PC-9 (cell line): ENCODE results near the gene THBS3. TPM values are rescaled to one million over a fixed set of nuclear protein-coding genes. Genes with fewer than 3 reads are reported as not detected.
"Not testable (repeated sequence)": the region's sequence is repeated elsewhere in the genome, so short reads cannot be mapped to it uniquely, and the experiment has no call there.

Experiments
- BruUV-seq: library from RNA; stranded (reverse); fragments of 400-500 nt; replicated peaks from 2 replicates; lab custom pipeline; 2021; lab: Mats Ljungman, UMichigan
- CTCF ChIA-PET: fragments of 300-600 bp; sonication (Branson Sonifier 250); formaldehyde crosslinking; loops from one replicate; lab custom pipeline; 2022; ENCODE audit warnings: antibody characterized with exemption; lab: Charles Lee
- POLR2A ChIA-PET: fragments of 300-600 bp; sonication (Branson Sonifier 250); formaldehyde crosslinking; loops from one replicate; lab custom pipeline; 2022; ENCODE audit warnings: antibody characterized with exemption; ENCODE audit not compliant: unreplicated experiment; lab: Charles Lee
- DNase-seq, 2 experiments: peaks; one replicate each; pipeline versions ENCODE4 v3.0.0 to v3.0.0-alpha.2; 2015 to 2022; ENCODE audit warnings: mixed read lengths in 1 of 2
- H2AFZ ChIP-seq: fragments of 200-600 bp; sonication (generic); 2 replicates; pipeline ENCODE4 v1.8.1; 2017; ENCODE audit warnings: antibody characterized with exemption
- H3F3A ChIP-seq: fragments of 200-600 bp; sonication (generic); 2 replicates; pipeline ENCODE4 v1.8.1; 2017; ENCODE audit warnings: antibody characterized with exemption, mild to moderate bottlenecking, low read depth; ENCODE audit not compliant: insufficient read depth
- H3K27ac ChIP-seq: fragments of 200-600 bp; sonication (generic); 2 replicates; pipeline ENCODE4 v1.6.1; 2016; ENCODE audit warnings: mixed run types
- H3K27me3 ChIP-seq: fragments of 200-600 bp; sonication (generic); 2 replicates; pipeline ENCODE4 v1.6.1; 2016; ENCODE audit warnings: low read depth, mixed run types; ENCODE audit not compliant: insufficient read depth
- H3K36me3 ChIP-seq: fragments of 200-600 bp; sonication (generic); 2 replicates; pipeline ENCODE4 v1.6.1; 2016; ENCODE audit warnings: low read depth, mixed run types
- H3K4me1 ChIP-seq: fragments of 200-600 bp; sonication (generic); replicated peaks from 2 replicates; pipeline ENCODE4 v1.6.1; 2016; ENCODE audit warnings: mixed run types; ENCODE audit not compliant: insufficient read depth
- H3K4me2 ChIP-seq: fragments of 200-600 bp; sonication (generic); 2 replicates; pipeline ENCODE4 v1.6.1; 2017; ENCODE audit warnings: mixed run types
- H3K4me3 ChIP-seq: fragments of 200-600 bp; sonication (generic); 2 replicates; pipeline ENCODE4 v1.6.1; 2016; ENCODE audit warnings: mixed run types
- H3K79me2 ChIP-seq: fragments of 200-600 bp; sonication (generic); 2 replicates; pipeline ENCODE4 v1.6.1; 2017; ENCODE audit warnings: low read depth, mixed run types
- H3K9me2 ChIP-seq: fragments of 200-600 bp; sonication (generic); 2 replicates; pipeline ENCODE4 v1.8.1; 2017; ENCODE audit warnings: mild to moderate bottlenecking; ENCODE audit not compliant: insufficient read depth
- H3K9me3 ChIP-seq: fragments of 200-600 bp; sonication (generic); 2 replicates; pipeline ENCODE4 v1.8.1; 2016; ENCODE audit warnings: low read depth; ENCODE audit not compliant: insufficient read depth
- H4K20me1 ChIP-seq: fragments of 200-600 bp; sonication (generic); 2 replicates; pipeline ENCODE4 v1.8.1; 2017; ENCODE audit not compliant: insufficient read depth
- CTCF ChIP-seq: fragments of 200-600 bp; sonication (generic); conservative IDR thresholded peaks from 2 replicates; pipeline ENCODE4 v1.6.1; 2017; ENCODE audit warnings: mixed run types, antibody characterized with exemption, mild to moderate bottlenecking, moderate library complexity
- EZH2 ChIP-seq: fragments of 200-600 bp; sonication (generic); IDR thresholded peaks from 2 replicates; pipeline ENCODE4 v1.8.0; 2017; ENCODE audit warnings: antibody characterized with exemption, low read depth
- intact Hi-C: fragments of 100-400 bp; cut with micrococcal nuclease; formaldehyde crosslinking; loops from one replicate; pipeline ENCODE4 v1.10.0; 2022; ENCODE audit not compliant: unreplicated experiment
- total RNA-seq: library from RNA; stranded (reverse); gene quantifications from 2 replicates; pipeline ENCODE4 v1.2.3, GENCODE V29; 2021

Gene THBS3
- total RNA-seq, 1 experiment from 2014 or later, result 45.4 TPM

- TF ChIP-seq CTCF (no peak; the same call in 1 of the 2 replicates), EZH2 (no peak)
- POLR2A ChIA-PET, result interaction anchor here (0.6 to 0.9 kb wide), 3 partner anchors 18 to 23 kb away, joined by 4 to 7 read pairs (median 5); partner anchors contain the start of gene THBS3
- intact Hi-C loops, result loop anchor here (5.0 kb wide), 1 partner anchor 35 kb away; no protein-coding TSS in a partner anchor
- H2AFZ ChIP-seq, result peak overlapping the region; percentile 86
- H3K9me2 ChIP-seq, result no peaks in the 10 kb centered on the region
- BruUV-seq, result TSS peak; percentile 84
- H3F3A ChIP-seq, result peaks cover 40% of the 10 kb centered on the region
- DNase-seq, result peak; percentile 93 to 97
- no peaks in the 10 kb centered on the region for H3K36me3 ChIP-seq
- H3K4me3 ChIP-seq, result peak overlapping the region; percentile 81
- no peaks in the 10 kb centered on the region for H4K20me1 ChIP-seq
- no peaks in the 10 kb centered on the region for H3K27me3 ChIP-seq
- H3K27ac ChIP-seq, result peak overlapping the region; percentile 98
- peak overlapping the region; percentile 90 for H3K4me2 ChIP-seq
- peaks cover 41% of the 10 kb centered on the region for H3K4me1 ChIP-seq
- CTCF ChIA-PET, result interaction anchor here (0.6 to 1.2 kb wide), 4 partner anchors 19 to 498 kb away, joined by 3 to 5 read pairs (median 4); partner anchors contain the start of genes MTX1 and THBS3
- H3K79me2 ChIP-seq, result peaks cover 24% of the 10 kb centered on the region
- H3K9me3 ChIP-seq, result no peaks in the 10 kb centered on the region
Measured at GRCh38 chr1:155227261-155228095, 19.8 kb upstream of the THBS3 start.

GRCh38 chr1:155226910-155227260 is 19.2 kb upstream of the THBS3 start:
- H3K4me3 ChIP-seq, result peak overlapping the region; percentile 81
- no peaks in the 10 kb centered on the region for H3K36me3 ChIP-seq
- CTCF ChIA-PET, result interaction anchor here (0.9 to 1.2 kb wide), 3 partner anchors 19 to 59 kb away, joined by 3 to 5 read pairs (median 3); partner anchors contain the start of genes MTX1 and THBS3
- H3K9me3 ChIP-seq, result no peaks in the 10 kb centered on the region
- peak in 1 of 2 experiments; percentile 46 for DNase-seq
- peaks cover 40% of the 10 kb centered on the region for H3F3A ChIP-seq
- H4K20me1 ChIP-seq, result no peaks in the 10 kb centered on the region
- intact Hi-C loops, result loop anchor here (1.0 to 5.0 kb wide), 3 partner anchors 20 to 51 kb away; partner anchors contain the start of gene THBS3
- H2AFZ ChIP-seq, result peak overlapping the region; percentile 86
- H3K4me1 ChIP-seq, result peaks cover 41% of the 10 kb centered on the region
- peak overlapping the region; percentile 90 for H3K4me2 ChIP-seq
- H3K27ac ChIP-seq, result peak overlapping the region; percentile 98
- H3K79me2 ChIP-seq, result peaks cover 24% of the 10 kb centered on the region
- H3K9me2 ChIP-seq, result no peaks in the 10 kb centered on the region
- TSS peak; percentile 77 for BruUV-seq
- TF ChIP-seq EZH2 (no peak), CTCF (peak; percentile 62)
- POLR2A ChIA-PET, result interaction anchor here (0.7 to 0.9 kb wide), 2 partner anchors 19 to 24 kb away, joined by 4 to 5 read pairs; partner anchors contain the start of gene THBS3
- H3K27me3 ChIP-seq, result no peaks in the 10 kb centered on the region

- Histone ChIP-seq H3K27me3 (no peaks in the 10 kb centered on the region), H3K4me3 (peak overlapping the region; percentile 81), H3F3A (peaks cover 42% of the 10 kb centered on the region), H3K79me2 (peaks cover 24% of the 10 kb centered on the region), H3K9me2 (no peaks in the 10 kb centered on the region), H4K20me1 (no peaks in the 10 kb centered on the region), H2AFZ (peak overlapping the region; percentile 86), H3K4me1 (peaks cover 43% of the 10 kb centered on the region), H3K27ac (peak overlapping the region; percentile 98), H3K9me3 (no peaks in the 10 kb centered on the region), H3K4me2 (peak overlapping the region; percentile 90), H3K36me3 (no peaks in the 10 kb centered on the region)
- intact Hi-C loops, result loop anchor here (1.0 to 5.0 kb wide), 3 partner anchors 19 to 50 kb away; partner anchors contain the start of gene THBS3
- CTCF ChIA-PET, result interaction anchor here (0.6 to 1.2 kb wide), 4 partner anchors 18 to 81 kb away, joined by 3 to 5 read pairs (median 3); partner anchors contain the start of genes MTX1 and THBS3
- peak; percentile 76 to 79 for DNase-seq
- BruUV-seq, result no TSS peak
- POLR2A ChIA-PET, result interaction anchor here (0.7 to 0.9 kb wide), 2 partner anchors 18 to 25 kb away, joined by 4 to 5 read pairs; partner anchors contain the start of gene THBS3
- peak; percentile 73 for TF ChIP-seq CTCF
- no peak for TF ChIP-seq EZH2
Measured at GRCh38 chr1:155226188-155226909, 18.7 kb upstream of the THBS3 start.

- not testable (repeated sequence) for H3K27me3 ChIP-seq, H4K20me1 ChIP-seq, H3K9me3 ChIP-seq, H2AFZ ChIP-seq, DNase-seq, H3K9me2 ChIP-seq, BruUV-seq, H3K36me3 ChIP-seq
- Histone ChIP-seq H3K79me2 (peaks cover 24% of the 10 kb centered on the region), H3F3A (peaks cover 52% of the 10 kb centered on the region), H3K4me1 (peaks cover 53% of the 10 kb centered on the region), H3K27ac (peak overlapping the region; percentile 98), H3K4me2 (peak overlapping the region; percentile 90), H3K4me3 (peak overlapping the region; percentile 81; the same call in 1 of the 2 replicates)
- CTCF ChIA-PET, result interaction anchor here (0.9 to 1.8 kb wide), 3 partner anchors 16 to 50 kb away, joined by 3 to 9 read pairs (median 3); partner anchors contain the start of gene THBS3
- POLR2A ChIA-PET, result interaction anchor here (0.6 kb wide), 3 partner anchors 19 to 1578 kb away, joined by 3 to 5 read pairs (median 3); no protein-coding TSS in a partner anchor
- intact Hi-C loops, result loop anchor here (5.0 kb wide), 1 partner anchor 33 kb away; no protein-coding TSS in a partner anchor
Measured at GRCh38 chr1:155225404-155225759, 17.7 kb upstream of the THBS3 start.
